ENCODE results near the gene CDR2. TPM values are rescaled to one million over a fixed set of nuclear protein-coding genes. Genes with fewer than 3 reads are reported as not detected.

Gene CDR2
- total and polyA plus RNA-seq, 8 donors: 7.9 to 15.5 (median 9.1) TPM

GRCh38 chr16:22297114-22297870, 77.1 kb downstream of the CDR2 start, which contains the start of gene POLR3E:
TSS of gene POLR3E (plus strand) at chr16:22297409. CDS start at chr16:22302969, 5,560 bp downstream.
- Histone ChIP-seq H3K4me1 (peaks cover 4 to 14% (median 9%) of the 10 kb centered on the region in 3 donors), H3K27ac (peak within 1 kb of the TSS; percentile 95 to 98 (median 96)), H3K9me3 (no peaks in the 10 kb centered on the region), H3K36me3 (no peaks in the 10 kb centered on the region), H3K27me3 (peaks cover 0 to 2% (median 0%) of the 10 kb centered on the region in 4 donors), H3K4me3 (peak within 1 kb of the TSS; percentile 70 to 98 (median 96))
- DNase-seq: peak; percentile 97 to 100 (median 100)
- no peak for FAIRE-seq
- WGBS, 2 donors: 0% methylated on average over 72 to 76 of the region's 76 CpGs
- intact Hi-C loops (cut with DNase I): loop anchor here in 2 of 3 donors (5.0 to 10.0 kb wide), 2 partner anchors 100 to 292 kb away; partner anchors contain the start of genes MOSMO (in 1 of the 2) and PDZD9 (in 1 of the 2)
- TF ChIP-seq CTCF (IDR thresholded peaks at IDR 0.05): peak; percentile 80 to 90 (median 88)
- ATAC-seq: peak; percentile 89 to 96 (median 92)

GRCh38 chr16:22296225-22297113, 78.0 kb downstream of the CDR2 start:
- intact Hi-C loops (cut with DNase I): loop anchor here in 2 of 3 donors (5.0 to 10.0 kb wide), 2 partner anchors 99 to 292 kb away; partner anchors contain the start of genes MOSMO (in 1 of the 2) and PDZD9 (in 1 of the 2)
- TF ChIP-seq CTCF (IDR thresholded peaks at IDR 0.05): no peak
- ATAC-seq (no peak), FAIRE-seq (no peak), DNase-seq (peak in 2 of 6 donors; percentile 40 to 45)
- Histone ChIP-seq H3K4me1 (peaks cover 4 to 14% (median 9%) of the 10 kb centered on the region in 3 donors), H3K36me3 (no peaks in the 10 kb centered on the region), H3K27ac (peak overlapping the region; percentile 24 to 41 (median 32)), H3K27me3 (peaks cover 0 to 2% (median 0%) of the 10 kb centered on the region in 4 donors), H3K9me3 (no peaks in the 10 kb centered on the region), H3K4me3 (peak overlapping the region; percentile 18 to 95 (median 48))
- 1% methylated on average over 17 of the region's 17 CpGs for WGBS, 2 donors

Other genes with a start within 250 kb of the CDR2 start
- not detected for gene SDR42E2, start 212.1 kb downstream of the CDR2 start, total RNA-seq
- gene SDR42E2, start 212.1 kb downstream of the CDR2 start, polyA plus RNA-seq: under 1 TPM in 1 of 2 donors, not detected in 1; 0.07 TPM
- 10 to 100 TPM; 15.0 to 21.1 (median 18.2) TPM for gene EEF2K, start 168.3 kb downstream of the CDR2 start, total RNA-seq
- gene EEF2K, start 168.3 kb downstream of the CDR2 start, polyA plus RNA-seq: 1 to 10 TPM; 6.1 to 9.2 TPM
- 10 to 100 TPM; 26.3 to 38.3 (median 31.9) TPM for gene POLR3E, start 77.2 kb downstream of the CDR2 start, total RNA-seq
- gene POLR3E, start 77.2 kb downstream of the CDR2 start, polyA plus RNA-seq: 10 to 100 TPM; 26.6 to 28.4 TPM
- 100 to 1,000 TPM in 1 of 6 donors, 10 to 100 TPM in 5; 40.6 to 102 (median 59.6) TPM for gene NPIPB5, start 136.3 kb upstream of the CDR2 start, total RNA-seq
- 100 to 1,000 TPM; 105 to 122 TPM for gene NPIPB5, start 136.3 kb upstream of the CDR2 start, polyA plus RNA-seq